ENCODE results near the gene JMJD8.
"Not testable (repeated sequence)": the region's sequence is repeated elsewhere in the genome, so short reads cannot be mapped to it uniquely, and the experiment has no call there.

JMJD8 gene

DNA sequence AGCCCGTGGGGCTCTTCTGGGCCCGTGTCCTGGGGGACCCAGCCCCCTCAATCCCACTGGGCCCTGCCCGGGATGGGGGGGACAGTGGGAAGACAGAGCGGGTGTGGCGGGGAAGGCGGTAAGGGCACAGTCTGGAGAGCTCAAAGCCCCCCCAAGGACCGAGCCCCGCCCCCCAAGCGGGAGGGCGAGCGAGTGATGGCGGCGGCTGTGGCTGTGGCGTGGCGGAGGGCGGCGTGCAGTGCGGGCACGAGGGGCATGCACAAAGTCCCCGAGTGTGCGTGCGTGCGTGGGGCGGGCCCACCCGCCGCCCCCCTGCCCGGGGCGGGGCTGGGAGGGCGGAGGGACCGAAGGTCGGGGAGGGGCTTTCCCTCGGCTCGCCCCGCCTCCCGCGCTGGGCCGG lies 9.6 kb upstream of the JMJD8 start:
- no peak for DNase-seq (ENCODE audit: extremely low read depth in 1 of 2, low read depth in 1 of 2)

DNA sequence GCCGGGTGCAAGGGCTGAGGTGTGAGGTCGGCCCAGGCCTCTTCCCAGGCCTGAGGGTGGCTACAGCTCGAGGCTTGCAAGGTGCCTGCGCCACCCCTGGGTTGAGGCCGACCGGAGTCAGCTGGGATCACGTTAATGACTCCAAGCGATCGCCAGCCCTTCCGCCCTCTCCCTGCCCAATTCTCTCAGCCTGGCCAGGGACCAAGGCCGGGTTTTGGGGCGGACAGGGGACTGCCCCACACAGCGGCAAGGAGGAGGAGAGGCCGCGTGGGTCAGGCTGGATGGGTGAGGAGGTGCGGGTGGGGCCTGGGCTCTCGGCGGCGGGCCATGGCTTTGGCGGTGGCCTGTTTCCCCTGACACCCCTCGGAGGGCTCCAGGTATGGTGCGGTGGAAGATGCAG lies 9.2 kb upstream of the JMJD8 start:
- no peak for DNase-seq (ENCODE audit: extremely low read depth in 1 of 2, low read depth in 1 of 2)

DNA sequence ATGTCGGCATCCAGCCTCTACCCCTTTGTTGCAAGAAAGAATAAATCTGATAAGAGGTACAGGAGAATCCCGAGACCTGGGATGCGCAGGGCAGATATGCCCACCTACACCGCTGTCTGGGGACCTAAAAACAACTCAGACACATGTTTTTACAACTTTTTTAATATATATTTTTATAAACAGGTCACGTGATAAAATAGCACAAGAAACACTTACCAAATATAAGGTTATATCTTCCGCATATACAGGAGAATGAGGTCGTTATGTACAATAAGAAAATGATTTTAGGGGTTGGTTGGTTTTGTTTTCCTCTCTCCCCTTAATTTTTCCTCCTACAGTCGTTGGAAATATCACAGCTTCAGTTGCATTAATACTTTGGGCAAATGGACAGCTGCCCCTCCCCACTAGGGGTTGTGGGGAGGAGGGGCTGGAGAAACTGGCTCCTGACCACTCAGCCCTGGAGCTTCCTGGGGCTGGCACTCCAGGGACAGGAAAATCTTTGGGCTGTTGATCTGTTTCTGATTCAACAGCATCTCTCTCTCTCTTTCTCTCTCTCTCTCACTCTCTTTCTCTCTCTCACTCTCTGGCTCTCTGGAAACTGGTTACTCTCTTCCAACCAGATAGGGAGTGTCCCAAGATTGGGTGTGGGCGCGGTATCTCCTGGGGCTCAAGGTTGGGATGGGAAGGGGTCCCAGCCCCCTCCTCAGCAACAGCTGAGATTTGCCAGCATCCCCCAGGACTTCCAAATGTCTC lies 8.4 kb upstream of the JMJD8 start:
- DNase-seq (ENCODE audit: extremely low read depth in 1 of 2, low read depth in 1 of 2) = no peak

GRCh38 chr16:691242-691641 lies 7.1 kb upstream of the JMJD8 start:
- not testable (repeated sequence) for DNase-seq (ENCODE audit: extremely low read depth in 1 of 2, low read depth in 1 of 2)

DNA sequence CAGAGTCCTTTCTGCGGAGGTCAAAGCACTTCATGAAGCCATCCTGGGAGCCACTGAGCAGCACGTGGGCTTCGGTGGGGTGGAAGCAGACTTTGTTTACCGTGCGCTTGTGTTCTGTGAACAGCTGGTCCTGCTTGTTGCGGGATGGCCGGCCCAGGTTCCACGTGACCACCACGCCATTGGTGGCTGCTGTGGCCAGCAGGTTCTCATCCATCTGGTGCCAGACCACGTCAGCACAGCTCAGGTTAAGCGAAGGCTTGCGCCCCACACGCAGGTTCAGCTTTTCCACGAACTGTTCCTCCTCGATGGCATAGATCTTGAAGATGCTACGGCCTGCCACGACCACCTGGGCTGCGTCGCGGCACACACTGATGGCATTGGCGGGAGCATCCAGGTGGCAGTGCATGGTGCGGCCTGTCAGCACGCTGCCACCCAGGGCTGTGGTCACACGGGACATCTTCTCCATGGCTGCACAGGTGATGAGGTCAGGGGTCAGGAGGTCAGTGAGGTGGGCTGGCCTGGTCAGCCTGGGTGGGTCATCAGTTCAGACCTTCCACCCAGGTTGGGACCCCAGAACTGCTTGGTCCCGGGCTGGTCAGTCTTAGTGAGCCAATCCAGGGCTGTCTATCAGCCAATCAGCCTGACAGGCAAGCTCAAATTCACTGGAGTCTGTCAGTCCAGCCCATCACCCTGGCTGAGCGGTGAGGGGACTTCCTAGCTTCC lies 5.2 kb upstream of the JMJD8 start:
- DNase-seq (ENCODE audit: extremely low read depth in 1 of 2, low read depth in 1 of 2) = no peak

- DNase-seq (ENCODE audit: extremely low read depth in 1 of 2, low read depth in 1 of 2) = no peak
Measured at GRCh38 chr16:687499-687898, 3.4 kb upstream of the JMJD8 start.

- no peak for DNase-seq (ENCODE audit: extremely low read depth in 1 of 2, low read depth in 1 of 2)
Measured at GRCh38 chr16:686459-687260, 2.5 kb upstream of the JMJD8 start.

- no peak for DNase-seq (ENCODE audit: extremely low read depth in 1 of 2, low read depth in 1 of 2)
Measured at GRCh38 chr16:685967-686366, 1.8 kb upstream of the JMJD8 start.

DNA sequence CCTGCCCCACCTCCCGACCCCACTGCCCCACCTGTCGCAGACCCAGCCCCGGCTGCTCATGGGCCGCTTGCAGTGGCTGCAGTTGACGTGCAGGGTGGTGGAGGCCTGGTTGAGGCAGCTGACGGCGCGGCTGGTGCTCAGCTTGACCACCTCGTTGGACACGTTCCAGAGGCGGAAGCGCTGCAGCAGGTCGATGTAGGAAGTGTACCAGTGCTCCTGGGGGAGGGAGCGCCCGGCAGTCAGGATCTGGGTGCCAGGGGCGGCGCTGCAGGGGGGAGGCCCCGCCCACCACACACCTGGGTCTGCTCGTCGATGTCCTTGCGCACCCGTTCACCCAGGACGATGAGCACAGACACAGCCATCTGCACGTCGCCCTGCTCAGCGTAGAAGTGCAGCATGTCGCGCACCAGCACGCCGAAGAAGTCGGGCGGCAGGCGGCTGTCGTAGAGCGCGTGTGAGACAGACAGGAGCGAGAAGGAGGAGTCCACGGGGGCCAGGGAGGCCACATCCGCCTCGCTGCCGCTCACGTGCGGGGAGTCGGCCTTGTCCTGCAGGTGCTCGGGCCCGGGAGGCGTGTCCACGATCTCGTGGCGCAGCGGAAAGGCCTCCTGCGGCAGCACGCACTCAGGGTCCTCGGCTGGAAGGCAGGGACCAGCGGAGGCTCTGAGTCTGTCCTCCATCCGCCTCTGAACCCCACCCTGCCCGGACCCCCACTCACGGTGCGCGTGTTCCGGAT lies 995 bp upstream of the JMJD8 start:
- no peak for DNase-seq (ENCODE audit: extremely low read depth in 1 of 2, low read depth in 1 of 2)

DNA sequence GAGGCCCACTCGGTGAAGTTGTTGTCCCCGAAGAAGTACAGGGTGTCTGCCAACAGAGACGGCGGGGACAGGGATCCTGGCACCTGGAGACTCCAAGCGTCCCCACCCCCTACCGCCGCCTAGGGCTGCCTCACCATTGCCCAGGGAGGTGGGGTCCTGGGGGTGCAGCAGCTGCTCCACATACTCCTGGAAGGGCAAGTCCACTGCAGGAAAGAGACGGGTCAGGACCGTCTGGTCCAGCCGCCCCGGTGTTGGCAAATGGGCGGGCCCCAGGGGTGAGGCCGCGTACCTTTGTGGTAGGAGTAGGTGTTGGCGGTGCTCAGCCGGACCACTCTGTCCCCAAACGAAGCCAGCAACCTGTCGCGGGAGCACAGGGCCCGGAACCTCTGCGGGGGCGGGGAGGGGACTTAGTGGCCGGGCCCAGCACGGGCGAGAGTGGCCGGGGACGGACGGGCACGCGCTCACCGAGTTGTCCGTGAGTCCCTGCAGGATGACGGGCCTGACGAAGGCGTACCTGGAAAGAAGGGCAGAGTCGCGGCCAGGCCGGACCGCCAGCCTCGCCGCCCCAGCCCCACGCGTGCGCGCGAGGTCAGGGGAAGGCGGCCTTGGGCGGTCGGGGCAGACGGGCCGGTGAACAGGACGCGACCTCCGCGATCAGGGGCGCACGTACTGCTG lies 601 bp downstream of the JMJD8 start:
- DNase-seq (ENCODE audit: extremely low read depth in 1 of 2, low read depth in 1 of 2) = no peak

- no peak for DNase-seq (ENCODE audit: extremely low read depth in 1 of 2, low read depth in 1 of 2)
Measured at GRCh38 chr16:682493-683395, 1.4 kb downstream of the JMJD8 start.

- no peak for DNase-seq (ENCODE audit: extremely low read depth in 1 of 2, low read depth in 1 of 2)
Measured at GRCh38 chr16:681746-682427, 2.2 kb downstream of the JMJD8 start.

- no peak for DNase-seq (ENCODE audit: extremely low read depth in 1 of 2, low read depth in 1 of 2)
Measured at GRCh38 chr16:680967-681745, 3.0 kb downstream of the JMJD8 start.

DNA sequence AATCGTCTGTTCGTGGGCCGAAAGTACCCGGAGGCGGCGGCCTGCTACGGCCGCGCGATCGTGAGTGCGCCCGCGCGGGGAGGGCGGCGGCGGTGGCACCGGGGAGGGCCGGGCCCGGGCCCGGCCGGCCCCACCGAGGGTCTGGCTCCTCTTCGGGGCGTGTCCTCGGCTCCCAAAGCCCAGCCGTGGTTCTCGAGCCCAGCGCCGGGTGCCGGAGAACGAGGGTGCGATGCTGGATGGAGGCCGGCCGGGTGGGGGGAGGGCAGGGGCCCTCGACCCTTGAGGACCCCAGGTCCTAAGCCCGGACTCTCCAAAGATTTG lies 3.5 kb downstream of the JMJD8 start:
- DNase-seq (ENCODE audit: extremely low read depth in 1 of 2, low read depth in 1 of 2) = no peak

- peak; percentile 56 to 82 for DNase-seq (ENCODE audit: extremely low read depth in 1 of 2, low read depth in 1 of 2)
Measured at GRCh38 chr16:679814-680624, 4.1 kb downstream of the JMJD8 start, which contains the start of gene STUB1. TSS of gene STUB1 (plus strand) at chr16:680410. CDS start at chr16:680526, 116 bp downstream.

DNA sequence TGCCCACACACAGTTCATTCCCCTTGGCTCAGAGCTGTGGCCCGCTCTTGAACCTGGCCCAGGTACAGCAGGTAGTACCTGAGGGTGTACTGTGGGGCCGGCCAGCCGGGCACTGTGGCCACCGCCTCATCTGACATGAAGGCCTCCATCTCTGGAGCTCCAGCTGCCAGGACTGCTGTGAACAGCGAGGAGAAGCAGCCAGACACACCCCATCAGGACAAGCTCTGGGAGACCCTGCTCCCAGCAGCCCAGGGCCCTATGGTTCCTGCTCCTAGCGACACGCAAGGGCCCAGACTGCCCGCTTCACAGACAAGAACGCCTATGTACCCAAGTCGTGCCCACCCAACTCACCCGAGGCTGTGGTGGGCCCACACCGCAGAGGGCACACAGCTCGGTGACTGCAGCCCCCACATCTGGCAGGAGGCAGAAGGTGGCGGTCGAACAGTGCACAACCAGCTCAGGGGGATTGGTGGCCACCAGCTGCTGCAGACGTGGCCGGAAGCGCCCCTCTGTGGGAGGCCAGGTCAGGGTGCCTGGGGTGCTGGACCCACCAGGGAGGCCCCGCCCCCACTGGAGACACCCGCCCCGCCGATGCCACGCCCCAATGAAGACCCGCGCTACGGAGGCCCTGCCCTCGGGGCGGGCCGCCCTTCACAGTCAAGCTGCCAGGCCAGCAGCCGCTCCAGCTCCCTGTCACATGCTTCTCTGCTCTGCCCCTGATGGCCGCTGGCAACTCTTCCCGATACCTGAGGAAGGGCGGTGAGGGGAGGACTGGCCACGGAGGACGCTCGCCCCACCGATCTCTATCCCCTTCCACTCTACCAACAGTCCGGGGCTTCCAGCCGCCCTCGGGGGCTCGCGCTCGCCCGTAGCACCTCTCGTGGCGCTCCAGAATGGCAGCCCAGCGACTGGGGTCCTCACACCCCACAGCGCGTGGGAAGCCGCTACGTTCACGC lies 5.0 kb downstream of the JMJD8 start:
- DNase-seq (ENCODE audit: extremely low read depth in 1 of 2, low read depth in 1 of 2) = no peak

All from activated CD8-positive, alpha-beta memory T cell treated with anti-CD3 and anti-CD28 coated beads for 1 hour (primary cell).